ENCODE results near the gene B3GNT2. TPM values are rescaled to one million over a fixed set of nuclear protein-coding genes. Genes with fewer than 3 reads are reported as not detected.
A peak's percentile ranks its signal among the peaks of the same experiment; 100 is the strongest.

The B3GNT2 gene
- total and polyA plus RNA-seq, 9 of the 15 experiments (the other 6 are each of a cell fraction or from before 2014, with no cell fraction given): 6.0 to 38.9 (median 25.0) TPM

GRCh38 chr2:62163106-62163831 is 32.6 kb upstream of the B3GNT2 start (continued):
- no peak for TF ChIP-seq ARID4B (CRISPR knock-in tag; IDR thresholded peaks at IDR 0.05)
- peak; percentile 83 for TF ChIP-seq EGR1 (conservative IDR thresholded peaks at IDR 0.05)
- TF ChIP-seq HMG20A (CRISPR knock-in tag; conservative IDR thresholded peaks at IDR 0.05): no peak
- 0 out of 2 replicates have a peak, but pooled peaks have one; percentile 27 for TF ChIP-seq MITF (IDR thresholded peaks at IDR 0.05)
- peak; percentile 82 for TF ChIP-seq SMARCC2 (IDR thresholded peaks at IDR 0.05; ENCODE audit: low read depth)
- TF ChIP-seq TFAP4 (CRISPR knock-in tag; IDR thresholded peaks at IDR 0.05; ENCODE audit: borderline replicate concordance): no peak
- no peak for TF ChIP-seq PBX2 (CRISPR knock-in tag; IDR thresholded peaks at IDR 0.05; ENCODE audit: low read depth)
- peak; percentile 86 for TF ChIP-seq PBX2 (tag; conservative IDR thresholded peaks at IDR 0.05; ENCODE audit: low read depth)
- TF ChIP-seq STAT5A (IDR thresholded peaks at IDR 0.05; ENCODE audit: borderline replicate concordance, low read length): peak; percentile 48; the same call in 1 of the 2 replicates
- no peak for TF ChIP-seq MBD1 (CRISPR knock-in tag; IDR thresholded peaks at IDR 0.05)
- TF ChIP-seq U2AF1 (optimal IDR thresholded peaks at IDR 0.05; ENCODE audit: low read depth, low read length): no peak
- TF ChIP-seq MLLT1 (IDR thresholded peaks at IDR 0.05): no peak
- TF ChIP-seq FOXJ2 (tag; IDR thresholded peaks at IDR 0.05): peak; percentile 40; the same call in 1 of the 2 replicates
- TF ChIP-seq EP400 (IDR thresholded peaks at IDR 0.05): no peak

Measured in K562 (cell line).